Parathyroid adenoma (tissue), 2 donors: ENCODE results near the gene ATXN8OS.

Experiments
- H2AFZ ChIP-seq: fragments of 300-600 bp; sonication (generic); one replicate; pipeline ENCODE4 v1.7.0; 2017; ENCODE audit warnings: antibody characterized with exemption, mild to moderate bottlenecking
- H3K27ac ChIP-seq: fragments of 300-600 bp; sonication (generic); one replicate; pipeline ENCODE4 v1.7.0; 2017
- H3K27me3 ChIP-seq: fragments of 300-600 bp; sonication (generic); one replicate; pipeline ENCODE4 v1.7.0; 2017; ENCODE audit warnings: low read length; ENCODE audit not compliant: control insufficient read depth, insufficient read depth
- H3K36me3 ChIP-seq: fragments of 300-600 bp; sonication (generic); one replicate; pipeline ENCODE4 v1.7.0; 2017; ENCODE audit warnings: low read length; ENCODE audit not compliant: control insufficient read depth, insufficient read depth
- H3K4me1 ChIP-seq: fragments of 300-600 bp; sonication (generic); one replicate; pipeline ENCODE4 v1.7.0; 2017; ENCODE audit warnings: control low read depth
- H3K4me2 ChIP-seq: fragments of 300-600 bp; sonication (generic); one replicate; pipeline ENCODE4 v1.7.0; 2017; ENCODE audit warnings: low read length
- H3K4me3 ChIP-seq: fragments of 300-600 bp; sonication (generic); one replicate; pipeline ENCODE4 v1.7.0; 2017; ENCODE audit warnings: low read depth, low read length
- H3K79me2 ChIP-seq: fragments of 300-600 bp; sonication (generic); one replicate; pipeline ENCODE4 v1.7.0; 2017; ENCODE audit warnings: control low read depth
- H3K9ac ChIP-seq: fragments of 300-600 bp; sonication (generic); one replicate; pipeline ENCODE4 v1.7.0; 2017; ENCODE audit warnings: mild to moderate bottlenecking
- H3K9me3 ChIP-seq: fragments of 300-600 bp; sonication (generic); one replicate; pipeline ENCODE4 v1.7.0; 2017; ENCODE audit warnings: low read length; ENCODE audit not compliant: control insufficient read depth
- TF ChIP-seq, protein P1 (sequence below): fragments of 300-600 bp; sonication (generic); IDR thresholded peaks from one replicate; pipeline ENCODE4 v1.7.0; 2017; ENCODE audit warnings: antibody characterized with exemption, mild to moderate bottlenecking
- donor health status: primary hyperparathyroidism.

The ATXN8OS gene

DNA sequence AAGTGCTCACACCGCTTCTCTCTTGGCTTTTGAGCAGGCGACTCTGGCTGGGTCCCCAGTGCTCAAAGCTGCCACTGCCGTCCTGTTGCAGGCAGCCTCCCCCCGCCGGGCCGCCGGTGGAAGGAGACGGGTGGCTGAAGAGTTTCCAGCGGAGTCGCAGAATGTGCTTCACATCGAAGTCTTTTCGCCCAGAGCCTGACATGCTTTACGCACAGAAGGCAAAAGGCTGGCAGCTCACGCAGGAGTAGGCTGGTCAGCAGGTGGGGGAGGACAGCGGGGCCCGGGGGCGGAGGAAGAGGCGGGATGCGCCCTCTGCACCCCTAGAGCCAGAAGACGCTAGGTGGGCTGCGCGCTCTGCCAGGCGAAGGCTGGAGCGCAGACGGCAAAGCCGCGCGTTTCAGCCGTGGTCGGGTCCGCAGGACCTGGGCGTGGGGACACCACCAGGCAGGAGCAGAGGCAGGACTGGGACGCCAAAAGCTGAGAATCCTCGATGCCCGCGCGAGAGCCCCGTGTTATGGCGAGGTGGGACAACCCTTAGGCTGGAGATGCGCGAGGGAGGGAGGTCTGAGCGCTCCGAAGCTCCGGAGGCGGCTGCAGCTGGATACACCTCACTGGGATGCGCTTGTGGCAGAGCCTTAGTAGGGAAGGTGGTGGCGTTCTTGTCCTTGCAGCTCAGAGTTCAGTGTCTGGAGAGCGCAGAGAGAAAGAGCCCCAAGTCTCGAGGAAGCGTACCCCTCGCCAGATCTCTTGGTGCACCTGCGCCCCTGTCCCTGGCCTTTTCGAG lies at the start of gene ATXN8OS:
ATXN8OS (plus strand) TSS at position 329 of the 784 bp plus-strand sequence.
- H3K79me2 ChIP-seq: no peaks in the 10 kb centered on the region
- H3K9ac ChIP-seq: no peak within 1 kb of the TSS
- H3K27ac ChIP-seq: no peak within 1 kb of the TSS
- no peaks in the 10 kb centered on the region for H3K4me1 ChIP-seq
- H3K27me3 ChIP-seq: no peaks in the 10 kb centered on the region
- H3K4me2 ChIP-seq: no peak within 1 kb of the TSS
- TF ChIP-seq, protein P1, sequence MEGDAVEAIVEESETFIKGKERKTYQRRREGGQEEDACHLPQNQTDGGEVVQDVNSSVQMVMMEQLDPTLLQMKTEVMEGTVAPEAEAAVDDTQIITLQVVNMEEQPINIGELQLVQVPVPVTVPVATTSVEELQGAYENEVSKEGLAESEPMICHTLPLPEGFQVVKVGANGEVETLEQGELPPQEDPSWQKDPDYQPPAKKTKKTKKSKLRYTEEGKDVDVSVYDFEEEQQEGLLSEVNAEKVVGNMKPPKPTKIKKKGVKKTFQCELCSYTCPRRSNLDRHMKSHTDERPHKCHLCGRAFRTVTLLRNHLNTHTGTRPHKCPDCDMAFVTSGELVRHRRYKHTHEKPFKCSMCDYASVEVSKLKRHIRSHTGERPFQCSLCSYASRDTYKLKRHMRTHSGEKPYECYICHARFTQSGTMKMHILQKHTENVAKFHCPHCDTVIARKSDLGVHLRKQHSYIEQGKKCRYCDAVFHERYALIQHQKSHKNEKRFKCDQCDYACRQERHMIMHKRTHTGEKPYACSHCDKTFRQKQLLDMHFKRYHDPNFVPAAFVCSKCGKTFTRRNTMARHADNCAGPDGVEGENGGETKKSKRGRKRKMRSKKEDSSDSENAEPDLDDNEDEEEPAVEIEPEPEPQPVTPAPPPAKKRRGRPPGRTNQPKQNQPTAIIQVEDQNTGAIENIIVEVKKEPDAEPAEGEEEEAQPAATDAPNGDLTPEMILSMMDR: no peak
- no peaks in the 10 kb centered on the region for H3K9me3 ChIP-seq
- no peak within 1 kb of the TSS for H3K4me3 ChIP-seq
- no peaks in the 10 kb centered on the region for H3K36me3 ChIP-seq
- H2AFZ ChIP-seq: no peak within 1 kb of the TSS

GRCh38 chr13:70080012-70080411 lies 27.6 kb upstream of the ATXN8OS start:
- Histone ChIP-seq H3K4me2 (no peak overlapping the region), H3K27me3 (no peaks in the 10 kb centered on the region), H3K4me1 (no peaks in the 10 kb centered on the region), H3K4me3 (no peak overlapping the region), H3K9me3 (no peaks in the 10 kb centered on the region), H3K79me2 (no peaks in the 10 kb centered on the region), H3K9ac (no peak overlapping the region), H3K27ac (no peak overlapping the region), H2AFZ (no peak overlapping the region), H3K36me3 (no peaks in the 10 kb centered on the region)
- TF ChIP-seq, protein P1: no peak

DNA sequence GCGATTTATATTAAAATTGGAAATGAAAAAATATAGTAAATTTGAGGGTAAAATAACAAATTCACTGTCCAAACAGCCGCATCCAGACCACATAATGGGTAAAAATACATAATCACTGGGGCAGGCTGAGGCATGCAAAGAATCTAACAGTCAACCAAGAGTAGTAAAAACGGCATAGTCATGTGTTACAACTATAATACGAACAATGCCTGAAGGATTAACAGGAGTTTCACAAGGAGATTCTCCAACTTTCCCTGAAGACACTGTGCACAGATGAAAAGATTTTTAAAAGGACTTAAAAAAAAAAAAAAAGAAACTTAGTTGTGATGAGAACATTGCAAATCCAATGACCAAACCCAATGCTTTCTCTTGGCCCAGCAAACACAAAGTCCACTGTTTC lies 20.4 kb upstream of the ATXN8OS start:
- H3K9ac ChIP-seq: no peak overlapping the region
- no peaks in the 10 kb centered on the region for H3K4me1 ChIP-seq
- no peak overlapping the region for H3K4me3 ChIP-seq
- TF ChIP-seq, protein P1: no peak
- H3K27ac ChIP-seq: no peak overlapping the region
- H2AFZ ChIP-seq: no peak overlapping the region
- no peak overlapping the region for H3K4me2 ChIP-seq
- H3K79me2 ChIP-seq: no peaks in the 10 kb centered on the region
- H3K27me3 ChIP-seq: no peaks in the 10 kb centered on the region
- H3K9me3 ChIP-seq: no peaks in the 10 kb centered on the region
- no peaks in the 10 kb centered on the region for H3K36me3 ChIP-seq

- H3K4me2 ChIP-seq: no peak overlapping the region
- H3K4me1 ChIP-seq: no peaks in the 10 kb centered on the region
- H3K27ac ChIP-seq: no peak overlapping the region
- no peaks in the 10 kb centered on the region for H3K36me3 ChIP-seq
- H3K27me3 ChIP-seq: no peaks in the 10 kb centered on the region
- no peak overlapping the region for H2AFZ ChIP-seq
- no peaks in the 10 kb centered on the region for H3K79me2 ChIP-seq
- no peak overlapping the region for H3K9ac ChIP-seq
- no peaks in the 10 kb centered on the region for H3K9me3 ChIP-seq
- TF ChIP-seq, protein P1: no peak
- H3K4me3 ChIP-seq: no peak overlapping the region
Measured at GRCh38 chr13:70088926-70089325, 18.7 kb upstream of the ATXN8OS start.
